GM12878 (cell line): ENCODE measurements around the gene AMH. TPM values are rescaled to one million over a fixed set of nuclear protein-coding genes. Genes with fewer than 3 reads are reported as not detected.

Source experiments
- CBX5 ChIP-seq: sonication (generic); IDR thresholded peaks from 2 replicates; pipeline ENCODE4 v1.6.1; 2016; ENCODE audit warnings: low read depth, moderate library complexity, mild to moderate bottlenecking, inconsistent platforms
- EP300 ChIP-seq, 2 experiments: fragments of 150-350 bp in 1 of 2; IDR thresholded peaks; 2 replicates each; pipeline ENCODE4 v1.6.1; 2011 to 2012; ENCODE audit warnings: low read depth in 2 of 2, low read length in 2 of 2, borderline replicate concordance in 1 of 2, improper control_type of control experiment in 1 of 2, inconsistent platforms in 1 of 2; ENCODE audit not compliant: control insufficient read depth in 1 of 2
- FOXM1 ChIP-seq: IDR thresholded peaks from 2 replicates; pipeline ENCODE4 v1.6.1; 2012; ENCODE audit warnings: low read depth, mild to moderate bottlenecking, inconsistent platforms, low read length, moderate library complexity
- IKZF2 ChIP-seq, 2 experiments: fragments of 450-650 bp; IDR thresholded peaks; 2 replicates each; pipeline ENCODE4 v1.6.1; 2017; ENCODE audit warnings: mild to moderate bottlenecking in 2 of 2, moderate library complexity in 2 of 2
- KAT2A ChIP-seq: conservative IDR thresholded peaks from 2 replicates; pipeline ENCODE4 v1.6.1; 2011; ENCODE audit warnings: low read depth, low read length; ENCODE audit not compliant: control insufficient read depth
- LARP7 ChIP-seq: fragments of 450-650 bp; IDR thresholded peaks from 2 replicates; pipeline ENCODE4 v1.6.1; 2017; ENCODE audit warnings: mild to moderate bottlenecking
- MXI1 ChIP-seq: fragments of 150-350 bp; IDR thresholded peaks from 2 replicates; pipeline ENCODE4 v1.6.1; 2011; ENCODE audit warnings: low read depth, mild to moderate bottlenecking, inconsistent platforms, low read length, improper control_type of control experiment
- NBN ChIP-seq: fragments of 450-650 bp; IDR thresholded peaks from 2 replicates; pipeline ENCODE4 v1.6.1; 2016
- NR2C2 ChIP-seq: IDR thresholded peaks from 2 replicates; pipeline ENCODE4 v1.6.1; 2011; ENCODE audit warnings: borderline replicate concordance, low read depth; ENCODE audit not compliant: control insufficient read depth, insufficient read length
- NR2F1 ChIP-seq: fragments of 450-650 bp; conservative IDR thresholded peaks from 2 replicates; pipeline ENCODE4 v1.6.1; 2017; ENCODE audit warnings: mild to moderate bottlenecking
- PAX8 ChIP-seq: fragments of 450-650 bp; IDR thresholded peaks from 2 replicates; pipeline ENCODE4 v1.6.1; 2017; ENCODE audit warnings: mild to moderate bottlenecking, moderate library complexity
- RAD21 ChIP-seq: IDR thresholded peaks from 2 replicates; pipeline ENCODE4 v1.6.1; 2011; ENCODE audit warnings: mild to moderate bottlenecking, low read depth, low read length, moderate library complexity; ENCODE audit not compliant: insufficient read depth
- RELA ChIP-seq: fragments of 450-650 bp; IDR thresholded peaks from 2 replicates; pipeline ENCODE4 v1.8.0; 2014; ENCODE audit warnings: borderline replicate concordance; ENCODE audit not compliant: partially characterized antibody
- SIX5 ChIP-seq: IDR thresholded peaks from 2 replicates; pipeline ENCODE4 v1.6.1; 2011; ENCODE audit warnings: mild to moderate bottlenecking, low read depth, low read length, moderate library complexity; ENCODE audit not compliant: severe bottlenecking
- SP1 ChIP-seq: IDR thresholded peaks from one replicate; pipeline ENCODE4 v1.6.1; 2011; ENCODE audit warnings: low read depth, low read length
- SUZ12 ChIP-seq: fragments of 200-600 bp; sonication (generic); IDR thresholded peaks from one replicate; pipeline ENCODE4 v1.6.1; 2018; ENCODE audit warnings: antibody characterized with exemption, mild to moderate bottlenecking; ENCODE audit not compliant: unreplicated experiment
- polyA plus RNA-seq, 11 experiments: library from polyadenylated mRNA; depleted of rRNA in 4 of 11; unstranded in 6 of 11; stranded (reverse) in 5 of 11; fragments of >200 nt; fragmentation: Nextera tagmentation in 4 of 11; fragmentation: Illumina TruSeq in 1 of 11; extraction: Ambion mirVana in 4 of 11; extraction: Trizol in 1 of 11; gene quantifications; 1 replicate in 1 of 11; 2 replicates in 10 of 11; pipeline versions ENCODE4 v1.2.1 to v1.2.3, GENCODE V29; 2011 to 2016; ENCODE audit warnings: inconsistent platforms in 2 of 11, missing spikeins in 2 of 11, low read depth in 1 of 11
- total RNA-seq, 4 experiments: library from RNA; depleted of rRNA in 3 of 4; stranded (reverse); fragments of >200 nt in 3 of 4; fragmentation: Illumina TruSeq in 1 of 4; extraction: Trizol in 1 of 4; gene quantifications; 2 replicates each; pipeline versions ENCODE4 v1.2.1 to v1.2.3, GENCODE V29; 2013 to 2021
- TF ChIP-seq, protein P1 (sequence below): fragments of 450-650 bp; IDR thresholded peaks from 2 replicates; pipeline ENCODE4 v1.6.1; 2017; ENCODE audit warnings: mild to moderate bottlenecking, moderate library complexity
- TF ChIP-seq, protein P2 (sequence below): IDR thresholded peaks from 2 replicates; pipeline ENCODE4 v1.6.1; 2012; ENCODE audit warnings: low read depth, low read length, improper control_type of control experiment
- TF ChIP-seq, protein P3 (sequence below): IDR thresholded peaks from 2 replicates; pipeline ENCODE4 v1.6.1; 2012; ENCODE audit warnings: mild to moderate bottlenecking, low read depth, low read length
- TF ChIP-seq, protein P4 (sequence below): fragments of 450-650 bp; IDR thresholded peaks from 2 replicates; pipeline ENCODE4 v1.6.1; 2016; ENCODE audit warnings: mild to moderate bottlenecking

Gene AMH
- total and polyA plus RNA-seq, 10 of the 15 experiments (the other 5 are each of a cell fraction or from before 2014, with no cell fraction given), result 0.17 to 3.5 (median 0.81) TPM; not detected in 4

DNA sequence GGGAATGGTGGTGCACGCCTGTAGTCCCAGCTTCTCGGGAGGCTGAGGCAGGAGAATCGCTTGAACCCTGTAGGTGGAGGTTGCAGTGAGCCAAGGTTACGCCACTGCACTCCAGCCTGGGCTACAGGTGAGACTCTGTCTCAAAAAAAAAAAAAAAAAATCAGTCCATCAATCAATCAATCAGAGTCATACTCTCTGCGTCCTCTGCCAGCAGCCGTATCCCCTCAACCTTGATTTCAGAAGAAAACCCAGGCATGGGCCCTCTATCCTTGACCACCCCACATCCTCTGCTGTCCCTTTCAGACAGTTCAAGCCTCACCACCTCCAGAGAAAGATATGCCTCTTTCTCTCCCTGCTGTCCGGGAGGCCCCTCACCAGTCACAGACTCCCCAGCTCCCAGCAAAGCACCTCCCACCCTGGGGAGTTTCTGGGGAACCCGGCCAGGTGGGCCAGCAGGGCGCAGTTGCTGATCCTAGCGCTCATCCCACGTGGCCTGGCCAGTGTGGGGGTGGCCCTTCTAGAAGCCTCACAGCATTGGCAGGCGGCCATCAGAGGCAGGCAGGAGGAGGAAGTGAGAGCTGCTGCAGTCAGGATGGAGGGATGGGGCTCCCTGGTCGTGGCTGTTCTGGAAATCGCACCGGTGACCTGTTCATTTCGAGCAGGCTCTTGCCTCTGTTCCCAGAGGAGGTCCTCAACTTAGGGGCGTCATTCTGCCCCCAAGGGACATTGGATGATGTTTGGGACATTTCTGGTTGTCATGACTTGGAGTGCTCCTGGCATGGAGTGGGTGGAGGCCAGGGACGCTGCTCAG lies 17.3 kb downstream of the AMH start (continued):
- TF ChIP-seq NR2F1 (no peak), SP1 (peak; percentile 24), RELA (no peak), NR2C2 (no peak), KAT2A (no peak), LARP7 (no peak), IKZF2 (IDR thresholded peaks at IDR 0.05) (peak; percentile 92 to 95), MXI1 (peak; percentile 78), RAD21 (0 out of 2 replicates have a peak, but pooled peaks have one; percentile 1), EP300 (IDR thresholded peaks at IDR 0.05; ENCODE audit: borderline replicate concordance in 1 of 2, control insufficient read depth in 1 of 2, low read depth in 2 of 2, low read length in 2 of 2) (no peak), PAX8 (no peak), SIX5 (no peak), CBX5 (no peak), SUZ12 (no peak), FOXM1 (no peak), NBN (peak; percentile 75; the same call in 1 of the 2 replicates)
- TF ChIP-seq, protein P1, sequence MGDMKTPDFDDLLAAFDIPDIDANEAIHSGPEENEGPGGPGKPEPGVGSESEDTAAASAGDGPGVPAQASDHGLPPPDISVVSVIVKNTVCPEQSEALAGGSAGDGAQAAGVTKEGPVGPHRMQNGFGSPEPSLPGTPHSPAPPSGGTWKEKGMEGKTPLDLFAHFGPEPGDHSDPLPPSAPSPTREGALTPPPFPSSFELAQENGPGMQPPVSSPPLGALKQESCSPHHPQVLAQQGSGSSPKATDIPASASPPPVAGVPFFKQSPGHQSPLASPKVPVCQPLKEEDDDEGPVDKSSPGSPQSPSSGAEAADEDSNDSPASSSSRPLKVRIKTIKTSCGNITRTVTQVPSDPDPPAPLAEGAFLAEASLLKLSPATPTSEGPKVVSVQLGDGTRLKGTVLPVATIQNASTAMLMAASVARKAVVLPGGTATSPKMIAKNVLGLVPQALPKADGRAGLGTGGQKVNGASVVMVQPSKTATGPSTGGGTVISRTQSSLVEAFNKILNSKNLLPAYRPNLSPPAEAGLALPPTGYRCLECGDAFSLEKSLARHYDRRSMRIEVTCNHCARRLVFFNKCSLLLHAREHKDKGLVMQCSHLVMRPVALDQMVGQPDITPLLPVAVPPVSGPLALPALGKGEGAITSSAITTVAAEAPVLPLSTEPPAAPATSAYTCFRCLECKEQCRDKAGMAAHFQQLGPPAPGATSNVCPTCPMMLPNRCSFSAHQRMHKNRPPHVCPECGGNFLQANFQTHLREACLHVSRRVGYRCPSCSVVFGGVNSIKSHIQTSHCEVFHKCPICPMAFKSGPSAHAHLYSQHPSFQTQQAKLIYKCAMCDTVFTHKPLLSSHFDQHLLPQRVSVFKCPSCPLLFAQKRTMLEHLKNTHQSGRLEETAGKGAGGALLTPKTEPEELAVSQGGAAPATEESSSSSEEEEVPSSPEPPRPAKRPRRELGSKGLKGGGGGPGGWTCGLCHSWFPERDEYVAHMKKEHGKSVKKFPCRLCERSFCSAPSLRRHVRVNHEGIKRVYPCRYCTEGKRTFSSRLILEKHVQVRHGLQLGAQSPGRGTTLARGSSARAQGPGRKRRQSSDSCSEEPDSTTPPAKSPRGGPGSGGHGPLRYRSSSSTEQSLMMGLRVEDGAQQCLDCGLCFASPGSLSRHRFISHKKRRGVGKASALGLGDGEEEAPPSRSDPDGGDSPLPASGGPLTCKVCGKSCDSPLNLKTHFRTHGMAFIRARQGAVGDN, result peak; percentile 50; the same call in 1 of the 2 replicates
- TF ChIP-seq, protein P2, sequence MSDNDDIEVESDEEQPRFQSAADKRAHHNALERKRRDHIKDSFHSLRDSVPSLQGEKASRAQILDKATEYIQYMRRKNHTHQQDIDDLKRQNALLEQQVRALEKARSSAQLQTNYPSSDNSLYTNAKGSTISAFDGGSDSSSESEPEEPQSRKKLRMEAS, result peak; percentile 78; the same call in 1 of the 2 replicates
- TF ChIP-seq, protein P3, sequence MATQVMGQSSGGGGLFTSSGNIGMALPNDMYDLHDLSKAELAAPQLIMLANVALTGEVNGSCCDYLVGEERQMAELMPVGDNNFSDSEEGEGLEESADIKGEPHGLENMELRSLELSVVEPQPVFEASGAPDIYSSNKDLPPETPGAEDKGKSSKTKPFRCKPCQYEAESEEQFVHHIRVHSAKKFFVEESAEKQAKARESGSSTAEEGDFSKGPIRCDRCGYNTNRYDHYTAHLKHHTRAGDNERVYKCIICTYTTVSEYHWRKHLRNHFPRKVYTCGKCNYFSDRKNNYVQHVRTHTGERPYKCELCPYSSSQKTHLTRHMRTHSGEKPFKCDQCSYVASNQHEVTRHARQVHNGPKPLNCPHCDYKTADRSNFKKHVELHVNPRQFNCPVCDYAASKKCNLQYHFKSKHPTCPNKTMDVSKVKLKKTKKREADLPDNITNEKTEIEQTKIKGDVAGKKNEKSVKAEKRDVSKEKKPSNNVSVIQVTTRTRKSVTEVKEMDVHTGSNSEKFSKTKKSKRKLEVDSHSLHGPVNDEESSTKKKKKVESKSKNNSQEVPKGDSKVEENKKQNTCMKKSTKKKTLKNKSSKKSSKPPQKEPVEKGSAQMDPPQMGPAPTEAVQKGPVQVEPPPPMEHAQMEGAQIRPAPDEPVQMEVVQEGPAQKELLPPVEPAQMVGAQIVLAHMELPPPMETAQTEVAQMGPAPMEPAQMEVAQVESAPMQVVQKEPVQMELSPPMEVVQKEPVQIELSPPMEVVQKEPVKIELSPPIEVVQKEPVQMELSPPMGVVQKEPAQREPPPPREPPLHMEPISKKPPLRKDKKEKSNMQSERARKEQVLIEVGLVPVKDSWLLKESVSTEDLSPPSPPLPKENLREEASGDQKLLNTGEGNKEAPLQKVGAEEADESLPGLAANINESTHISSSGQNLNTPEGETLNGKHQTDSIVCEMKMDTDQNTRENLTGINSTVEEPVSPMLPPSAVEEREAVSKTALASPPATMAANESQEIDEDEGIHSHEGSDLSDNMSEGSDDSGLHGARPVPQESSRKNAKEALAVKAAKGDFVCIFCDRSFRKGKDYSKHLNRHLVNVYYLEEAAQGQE, result no peak
- TF ChIP-seq, protein P4, sequence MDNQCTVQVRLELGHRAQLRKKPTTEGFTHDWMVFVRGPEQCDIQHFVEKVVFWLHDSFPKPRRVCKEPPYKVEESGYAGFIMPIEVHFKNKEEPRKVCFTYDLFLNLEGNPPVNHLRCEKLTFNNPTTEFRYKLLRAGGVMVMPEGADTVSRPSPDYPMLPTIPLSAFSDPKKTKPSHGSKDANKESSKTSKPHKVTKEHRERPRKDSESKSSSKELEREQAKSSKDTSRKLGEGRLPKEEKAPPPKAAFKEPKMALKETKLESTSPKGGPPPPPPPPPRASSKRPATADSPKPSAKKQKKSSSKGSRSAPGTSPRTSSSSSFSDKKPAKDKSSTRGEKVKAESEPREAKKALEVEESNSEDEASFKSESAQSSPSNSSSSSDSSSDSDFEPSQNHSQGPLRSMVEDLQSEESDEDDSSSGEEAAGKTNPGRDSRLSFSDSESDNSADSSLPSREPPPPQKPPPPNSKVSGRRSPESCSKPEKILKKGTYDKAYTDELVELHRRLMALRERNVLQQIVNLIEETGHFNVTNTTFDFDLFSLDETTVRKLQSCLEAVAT, result 0 out of 2 replicates have a peak, but pooled peaks have one; percentile 44
